ENCODE measurements around the gene RASGRP4.

- no peak for TF ChIP-seq SRF (IDR thresholded peaks at IDR 0.05; ENCODE audit: low read depth)
- no peak for TF ChIP-seq CTCF (IDR thresholded peaks at IDR 0.05 in 2 of 3, conservative IDR thresholded peaks at IDR 0.05 in 1 of 3; ENCODE audit: borderline replicate concordance in 1 of 3, insufficient read depth in 1 of 3, low read depth in 2 of 3, low read length in 2 of 3)
- no peak for TF ChIP-seq CEBPB (IDR thresholded peaks at IDR 0.05; ENCODE audit: low read depth)
- no peak for TF ChIP-seq SIN3A (IDR thresholded peaks at IDR 0.05; ENCODE audit: low read depth)
- TF ChIP-seq JUND (IDR thresholded peaks at IDR 0.05): no peak
- no peak for TF ChIP-seq MAX (IDR thresholded peaks at IDR 0.05)
- no peak for TF ChIP-seq YY1 (IDR thresholded peaks at IDR 0.05; ENCODE audit: extremely low read depth, insufficient replicate concordance, low read depth, low read length)
- TF ChIP-seq POLR2A (IDR thresholded peaks at IDR 0.05; ENCODE audit: borderline replicate concordance, extremely low read depth, insufficient read depth, insufficient read length): no peak
- TF ChIP-seq ZFX (IDR thresholded peaks at IDR 0.05): no peak
- no peak for TF ChIP-seq RAD21 (IDR thresholded peaks at IDR 0.05; ENCODE audit: low read depth)
- no peak for TF ChIP-seq EZH2phosphoT487 (IDR thresholded peaks at IDR 0.05; ENCODE audit: borderline replicate concordance)
- no peak for TF ChIP-seq EZH2 (IDR thresholded peaks at IDR 0.05)
Observed at GRCh38 chr19:38467541-38468525, 41.8 kb upstream of the RASGRP4 start.

All from HCT116 (cell line).